NAMALWA (cell line): ENCODE measurements around the gene ABTB2.

Experiments used
- DNase-seq: peaks from one replicate; pipeline ENCODE4 v3.0.0-alpha.2; 2015; ENCODE audit warnings: low spot score

The ABTB2 gene

DNA sequence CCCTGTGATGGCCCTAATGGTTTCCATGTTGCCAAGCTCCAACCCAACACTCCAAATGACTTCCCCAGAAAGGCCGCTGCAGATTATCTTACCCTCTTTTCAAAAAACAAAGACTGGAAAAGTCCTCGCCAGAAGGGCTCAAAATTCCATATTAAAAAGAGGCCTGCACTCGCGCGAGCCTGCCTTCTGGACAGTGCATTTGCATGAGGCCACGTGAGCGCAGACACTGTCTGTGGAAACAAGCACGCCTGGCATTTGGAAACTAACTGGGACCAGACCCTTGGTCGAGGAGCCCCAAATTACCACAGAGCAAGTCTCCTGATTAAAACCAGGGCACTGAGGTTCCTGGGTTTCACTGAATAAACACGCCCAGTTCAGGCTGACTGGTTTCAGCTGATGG lies 42.9 kb downstream of the ABTB2 start:
- DNase-seq, result no peak

DNA sequence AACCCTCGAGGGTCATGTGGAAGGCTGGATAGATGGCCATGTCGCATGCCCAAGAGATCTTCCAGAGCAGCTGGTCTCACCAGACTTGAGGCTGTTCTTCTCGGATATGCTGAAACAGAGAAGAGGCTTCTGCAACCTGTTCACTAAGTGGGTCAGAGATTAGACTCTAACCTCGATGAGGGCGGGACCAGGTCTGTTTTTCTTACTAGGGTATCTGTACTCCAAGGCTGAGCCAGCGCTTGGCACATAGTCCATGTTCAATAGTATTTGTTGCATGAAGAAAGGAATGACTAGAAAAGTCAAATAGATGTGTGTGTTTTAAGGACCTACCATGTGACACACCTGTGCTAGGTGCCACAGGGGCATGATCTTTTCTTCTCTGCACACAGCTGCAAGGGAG lies 43.6 kb downstream of the ABTB2 start:
- DNase-seq, result no peak

DNA sequence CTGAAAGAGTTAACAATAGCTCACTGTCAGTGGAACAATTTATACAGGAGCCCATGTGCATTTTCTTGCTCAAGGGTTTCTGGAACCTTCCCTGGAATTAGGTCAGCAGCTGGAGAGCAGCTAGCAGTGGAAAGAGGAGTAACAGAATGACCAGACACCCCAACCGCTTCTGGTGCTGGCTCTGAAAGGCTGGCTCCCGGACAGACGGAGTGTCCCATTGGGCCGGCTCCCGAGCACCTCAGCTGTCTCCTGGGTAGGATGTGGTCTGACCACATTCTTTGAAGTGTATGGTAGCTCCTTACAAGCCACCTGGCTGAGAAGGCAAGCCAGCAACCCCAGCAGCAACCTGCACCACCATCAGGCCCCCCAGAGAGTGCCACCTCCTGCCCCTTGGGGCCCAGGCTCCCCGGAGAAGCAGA lies 44.7 kb downstream of the ABTB2 start:
- DNase-seq, result no peak

DNA sequence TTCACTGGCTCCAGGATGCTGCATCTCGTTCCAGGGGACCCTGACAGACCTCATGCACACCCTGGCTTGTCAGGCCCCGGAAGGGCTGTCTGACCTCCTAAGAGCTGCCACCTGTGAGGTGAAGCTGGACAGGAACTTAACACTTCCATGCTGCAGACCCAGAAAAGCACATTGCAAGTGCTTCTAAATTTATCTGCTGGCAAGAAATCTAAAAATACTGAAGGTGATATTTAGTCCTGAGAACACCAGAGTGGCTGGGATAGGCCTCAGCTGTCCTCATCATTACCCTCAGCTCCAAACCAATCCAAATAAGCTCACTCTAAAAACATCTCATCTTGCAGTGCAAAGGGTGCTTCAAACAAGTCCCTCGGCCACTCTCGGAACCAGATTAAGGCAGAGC lies 46.7 kb downstream of the ABTB2 start:
- DNase-seq, result no peak

DNA sequence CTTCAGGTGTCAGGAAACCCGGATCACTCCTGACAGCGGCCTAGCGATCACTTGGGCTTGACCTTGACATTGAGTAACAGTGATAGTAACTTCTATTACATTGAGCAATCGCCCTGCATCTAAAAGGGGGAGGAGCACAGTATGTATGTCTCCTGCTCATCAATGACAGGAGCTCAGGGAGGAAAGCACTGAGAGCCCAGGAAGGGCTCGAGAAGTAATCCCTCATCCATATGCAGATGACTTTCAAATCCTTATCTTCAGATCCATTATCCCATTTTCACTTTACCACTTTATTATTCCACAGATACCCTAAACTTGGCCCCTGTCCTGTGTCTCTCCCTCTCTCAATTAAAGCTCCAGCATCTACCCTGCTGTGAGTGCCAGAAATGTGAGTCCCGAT lies 47.8 kb downstream of the ABTB2 start:
- DNase-seq, result no peak

DNA sequence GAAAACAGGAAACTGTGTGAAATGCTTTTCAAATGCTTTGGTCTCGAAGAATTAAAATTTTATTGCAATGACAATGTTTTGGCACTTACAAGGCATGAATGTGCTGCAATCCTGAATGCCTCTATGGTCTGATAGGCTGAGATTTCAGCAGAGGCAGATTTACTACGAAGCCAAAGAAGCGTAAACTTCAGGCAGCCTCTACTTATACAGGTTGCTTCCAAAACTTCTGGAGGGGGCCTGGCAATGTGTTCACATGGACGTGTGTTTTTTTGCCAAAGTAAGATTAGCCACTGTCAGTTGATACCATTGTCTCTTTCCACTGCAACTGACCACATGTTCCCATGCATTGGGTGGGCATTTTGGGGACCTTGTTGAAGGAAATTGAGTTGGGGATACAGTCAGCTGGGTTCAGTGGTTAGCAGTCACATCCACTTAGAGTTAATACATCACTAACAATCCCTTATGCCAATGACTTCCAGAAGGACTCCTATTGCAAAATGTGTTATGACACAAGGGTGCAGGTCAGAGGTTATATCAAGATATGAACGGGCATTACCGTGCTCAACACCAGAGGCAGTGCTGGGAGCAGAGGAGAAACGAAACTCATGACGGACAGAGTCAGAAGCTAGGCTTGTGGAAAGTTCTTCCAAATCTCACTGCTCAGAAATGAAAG lies 48.8 kb downstream of the ABTB2 start:
- no peak for DNase-seq

DNA sequence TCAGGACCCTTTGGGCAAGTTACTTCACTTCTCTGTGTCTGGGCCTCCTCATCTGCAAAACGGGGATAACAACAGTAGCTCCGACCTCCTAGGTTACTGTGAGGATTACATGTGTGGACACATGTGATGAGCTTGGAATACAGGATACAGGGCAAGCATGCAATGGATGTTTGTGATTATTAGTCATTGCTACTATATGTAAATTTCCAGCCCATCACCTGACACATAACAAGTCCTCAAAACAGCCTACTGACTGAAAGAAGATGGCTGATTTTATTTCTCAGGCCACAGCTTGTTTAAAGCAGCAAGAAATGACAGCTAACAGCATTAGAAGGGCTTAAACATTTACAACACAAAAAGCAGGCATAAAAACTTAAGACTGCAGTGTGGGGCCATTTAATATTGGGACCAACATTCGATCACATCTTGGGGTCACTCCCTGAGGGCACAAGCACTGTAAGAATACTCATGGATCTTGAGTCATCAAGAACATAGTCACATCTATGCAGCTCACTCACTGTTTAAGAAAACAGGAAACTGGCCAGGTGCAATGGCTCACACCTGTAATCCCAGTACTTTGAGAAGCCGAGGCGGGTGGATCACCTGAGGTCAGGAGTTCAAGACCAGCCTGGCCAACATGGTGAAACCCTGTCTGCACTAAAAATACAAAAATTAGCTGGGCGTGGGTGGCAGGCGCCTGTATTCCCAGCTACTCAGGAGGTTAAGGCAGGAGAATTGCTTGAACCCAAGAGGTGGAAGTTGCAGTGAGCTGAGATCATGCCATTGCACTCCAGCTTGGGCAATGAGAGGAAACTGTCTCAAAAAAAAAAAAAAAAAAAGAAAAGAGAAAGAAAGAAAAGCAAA lies 49.5 kb downstream of the ABTB2 start:
- no peak for DNase-seq

DNA sequence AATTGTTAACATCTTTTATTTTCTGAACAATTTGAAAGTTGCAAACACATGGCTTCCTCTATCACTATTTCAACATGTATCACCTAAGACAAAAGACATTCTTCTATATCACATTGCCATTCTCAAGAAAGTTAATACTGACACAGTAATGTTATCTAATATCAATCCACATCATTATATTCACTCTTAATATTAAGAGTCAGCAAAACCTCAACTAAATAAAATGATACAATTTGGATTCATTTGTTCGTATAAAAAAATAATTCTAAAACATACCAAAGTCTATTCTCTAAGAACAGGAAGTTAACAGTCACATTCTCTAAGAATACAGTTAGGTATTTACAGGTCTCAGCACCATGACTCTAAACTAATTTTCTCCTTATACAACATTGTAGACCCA lies 52.0 kb downstream of the ABTB2 start:
- DNase-seq, result no peak

DNA sequence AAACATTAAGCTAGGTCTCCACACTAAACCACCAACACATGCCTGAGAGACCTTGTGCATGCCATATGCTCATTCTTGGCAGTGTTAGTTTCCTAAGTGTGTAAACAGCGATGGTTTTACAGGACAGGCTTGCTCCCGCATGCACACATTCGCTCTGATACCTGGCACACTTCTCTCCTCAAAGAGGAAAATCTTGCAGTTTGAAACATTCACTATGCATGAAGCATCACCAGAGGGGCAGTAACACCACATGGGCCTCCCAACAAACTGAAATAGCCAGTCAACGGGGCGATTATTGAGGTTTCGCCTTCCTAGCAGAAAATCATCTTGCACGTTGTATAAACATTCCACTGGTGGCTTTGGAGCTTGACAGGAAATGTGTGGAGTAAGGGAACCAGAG lies 52.6 kb downstream of the ABTB2 start:
- no peak for DNase-seq

DNA sequence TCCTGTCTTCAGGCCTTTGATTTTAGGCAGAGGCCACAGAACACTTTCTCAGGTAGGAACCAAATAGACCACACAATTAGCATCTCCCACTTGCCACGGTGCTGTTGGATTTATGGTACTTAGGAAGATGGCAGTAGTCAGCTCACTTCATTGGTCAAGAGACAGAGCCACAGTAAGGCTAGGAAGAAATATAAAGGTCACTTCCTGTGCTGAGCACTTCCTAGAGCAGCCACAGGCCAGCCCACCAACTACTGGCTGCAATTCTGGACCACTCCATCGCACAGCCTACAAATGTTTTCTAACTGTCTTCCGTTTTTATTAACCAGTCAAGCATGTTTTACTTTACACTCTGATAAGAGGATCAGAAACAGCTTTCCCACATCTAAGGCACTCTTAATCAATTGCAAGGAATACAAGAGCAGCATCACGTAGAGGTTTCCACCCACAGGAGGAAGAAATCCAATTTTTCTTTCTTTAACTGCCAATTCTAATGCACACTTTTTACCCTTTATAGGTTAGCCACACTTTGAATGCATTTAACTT lies 54.7 kb downstream of the ABTB2 start:
- no peak for DNase-seq

DNA sequence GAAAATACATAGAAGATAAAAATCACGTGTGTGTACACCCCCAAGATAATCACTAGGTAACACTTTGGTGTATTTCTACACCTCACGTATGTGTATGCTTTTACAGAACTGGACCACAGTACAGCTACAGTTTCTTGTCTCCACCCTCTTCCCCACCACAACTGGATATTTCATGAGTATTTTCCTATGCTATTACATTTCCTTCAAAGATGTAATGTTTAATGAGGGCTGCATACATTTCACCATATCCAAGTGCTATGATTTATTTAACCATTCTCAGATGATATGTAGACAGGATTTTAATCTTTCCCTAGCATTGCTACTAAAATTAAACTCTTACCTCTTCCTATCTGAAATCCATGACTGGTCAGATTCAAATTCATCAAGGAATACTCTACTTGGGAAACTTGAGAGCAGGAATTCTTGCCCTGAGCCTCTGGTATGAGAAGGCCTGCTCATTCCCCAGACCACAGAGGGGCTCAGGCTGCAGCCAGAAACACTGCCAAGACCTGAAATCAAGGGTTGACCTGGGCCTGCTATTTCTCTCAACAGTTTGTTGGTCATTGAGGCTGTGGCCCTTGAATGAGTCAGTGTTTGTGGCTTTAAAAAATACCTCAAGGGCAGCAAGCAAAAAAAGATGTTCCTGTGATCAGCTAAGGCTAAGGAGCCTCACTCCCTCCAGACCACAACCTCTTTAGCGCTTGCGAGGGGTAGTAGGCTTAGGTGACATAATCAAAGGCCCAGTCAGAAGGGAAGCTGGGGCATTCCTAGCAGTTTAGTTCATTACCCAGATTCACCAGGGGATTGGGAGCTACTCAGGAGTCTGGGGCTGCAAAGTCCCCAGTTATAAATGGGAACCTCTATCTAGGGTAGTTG lies 55.5 kb downstream of the ABTB2 start:
- DNase-seq, result no peak

DNA sequence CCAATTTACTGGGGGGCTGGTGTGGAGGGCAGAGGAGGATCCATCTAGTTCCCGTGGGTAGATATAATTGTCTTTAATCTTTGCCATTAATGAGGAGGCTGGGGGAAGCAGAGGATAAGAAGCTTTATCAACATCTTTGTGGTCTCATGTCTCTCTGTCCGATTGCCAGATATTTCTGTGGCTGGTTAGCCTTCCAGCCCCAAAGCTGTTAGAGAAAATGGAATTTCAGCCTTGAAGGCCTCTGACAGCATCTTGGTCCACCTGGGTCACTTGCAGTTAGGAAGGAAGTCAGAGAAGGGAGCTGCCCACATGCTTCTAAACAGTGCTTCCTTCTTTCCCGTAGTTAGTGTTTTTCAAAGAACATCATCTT lies 56.9 kb downstream of the ABTB2 start:
- no peak for DNase-seq

DNA sequence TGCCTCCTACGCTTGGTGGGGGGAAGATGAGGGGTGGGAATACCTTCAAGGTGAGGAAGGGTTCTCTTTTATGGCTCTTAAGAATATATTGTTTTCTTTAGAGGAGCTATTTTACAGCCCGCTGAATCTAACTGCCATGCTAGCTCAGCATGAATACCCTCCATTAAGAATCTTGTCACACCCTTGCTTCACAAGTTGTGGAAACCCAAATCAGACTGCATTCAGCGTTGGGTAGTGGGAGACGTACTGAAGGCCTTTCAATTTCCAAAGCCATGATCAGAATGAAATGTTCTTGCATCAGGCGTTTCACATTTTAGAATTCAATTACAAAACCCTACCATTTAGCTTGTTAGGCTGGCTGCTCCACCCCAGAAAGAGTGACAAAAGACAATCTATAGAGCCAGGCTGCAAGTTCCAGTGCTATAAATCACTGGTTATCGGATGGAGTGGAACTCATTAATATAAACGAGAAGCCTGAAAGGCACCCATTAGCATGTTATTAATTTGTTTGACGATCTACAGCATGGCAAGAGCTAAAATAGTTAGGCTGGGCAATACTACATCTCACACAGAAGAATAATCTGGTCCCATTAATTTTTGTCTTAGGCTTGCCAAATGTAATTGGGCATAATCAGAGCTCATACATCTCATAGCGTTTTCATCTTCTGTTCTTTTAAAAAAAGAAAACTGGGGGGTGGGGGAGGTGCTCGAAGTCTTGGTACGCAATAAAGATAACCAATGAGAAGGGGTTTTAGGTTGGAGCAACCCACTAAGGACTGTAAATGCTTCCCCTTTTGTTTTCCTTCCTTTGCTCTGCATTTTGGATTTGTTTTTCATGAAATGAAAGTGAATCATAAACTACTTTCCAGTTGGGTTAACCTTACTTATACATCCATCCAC lies 57.5 kb downstream of the ABTB2 start:
- DNase-seq, result no peak

DNA sequence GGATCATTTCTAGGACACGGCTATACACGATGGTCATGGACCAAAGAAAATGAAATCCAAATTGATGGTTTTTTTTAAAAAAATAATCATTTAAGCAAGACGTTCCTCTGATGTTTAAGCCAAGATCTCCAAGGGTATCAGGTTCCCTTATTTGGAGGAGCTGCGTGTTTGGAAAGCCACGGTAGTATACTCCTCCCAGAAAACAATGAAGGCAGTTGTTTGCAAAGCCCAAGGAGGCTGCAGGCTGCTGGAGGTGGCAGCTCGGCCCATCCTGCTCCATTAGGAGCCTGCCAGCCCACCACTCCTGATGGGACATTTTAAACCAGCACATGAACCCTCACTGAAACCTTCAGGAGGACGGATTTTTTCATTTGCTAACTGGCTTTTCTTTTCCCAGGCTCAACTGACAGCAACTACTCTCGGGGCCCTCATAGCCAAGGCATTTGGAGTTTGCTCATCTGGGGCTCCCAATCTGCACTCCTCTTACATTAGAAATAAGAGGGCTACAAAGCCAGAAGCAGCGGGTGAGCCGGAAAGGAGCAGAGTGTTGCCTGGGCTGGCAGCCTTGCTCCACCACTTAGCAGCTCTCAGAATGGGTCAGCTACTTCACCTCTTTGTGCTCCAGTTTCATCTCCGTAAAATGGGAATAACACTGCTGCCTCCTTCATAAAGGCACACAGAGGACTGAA lies 58.4 kb downstream of the ABTB2 start:
- no peak for DNase-seq

DNA sequence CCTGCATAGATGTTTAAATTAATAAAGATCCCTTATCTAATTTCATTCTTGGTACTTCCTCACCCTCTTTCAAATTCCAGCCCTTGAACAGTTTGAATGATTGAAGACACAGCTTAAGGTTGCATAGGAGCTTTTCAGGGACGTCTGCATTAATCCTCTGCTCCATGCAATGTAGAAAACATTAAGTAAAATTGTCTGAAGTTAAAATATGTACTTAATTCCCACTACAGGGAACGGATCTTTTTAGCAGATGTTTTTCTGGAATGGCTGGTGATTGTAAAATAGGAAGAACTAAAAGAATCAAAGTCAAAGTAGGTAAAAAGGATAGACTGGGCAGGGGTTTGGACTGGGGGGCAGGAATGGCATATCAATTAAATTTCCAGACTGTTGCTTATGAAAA lies 58.9 kb downstream of the ABTB2 start:
- no peak for DNase-seq

DNA sequence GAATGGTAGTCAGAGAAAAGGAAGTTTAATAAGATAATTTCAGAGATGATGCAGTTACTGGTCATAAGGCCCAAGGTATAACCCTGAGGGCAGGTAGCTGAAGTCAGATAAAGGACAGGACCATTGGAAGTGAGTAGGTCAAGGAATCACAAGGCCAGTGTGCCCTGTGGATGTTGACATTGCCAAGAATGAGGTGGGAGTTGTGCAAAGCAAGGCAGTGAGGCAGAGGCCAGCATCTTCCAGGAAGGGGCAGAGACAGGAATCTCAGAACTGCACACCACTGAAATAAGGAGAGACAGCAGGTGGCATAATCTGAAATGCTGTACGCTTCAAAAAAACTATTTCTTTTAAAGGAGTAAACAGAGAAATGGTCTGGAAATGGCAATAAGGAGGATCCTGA lies 61.4 kb downstream of the ABTB2 start:
- no peak for DNase-seq

DNA sequence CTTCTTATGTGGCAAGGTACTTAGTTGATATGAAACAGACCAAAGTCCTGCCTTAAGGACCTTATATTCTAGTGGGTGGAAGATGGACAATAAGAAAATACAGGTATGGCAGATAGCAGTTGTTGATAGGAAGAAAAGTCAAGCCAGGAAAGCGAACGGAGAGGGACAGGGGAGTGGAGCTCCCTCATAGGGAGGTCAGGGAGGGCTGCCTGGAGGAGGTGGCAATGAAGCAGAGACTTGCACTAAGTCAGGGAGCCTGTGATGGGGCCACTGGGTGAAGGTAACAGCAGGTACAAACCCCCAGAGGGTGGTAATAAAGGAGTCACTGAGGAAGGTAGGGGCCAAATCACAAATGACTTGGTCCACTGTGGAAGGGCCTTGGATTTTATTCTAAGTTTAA lies 65.3 kb downstream of the ABTB2 start:
- no peak for DNase-seq

DNA sequence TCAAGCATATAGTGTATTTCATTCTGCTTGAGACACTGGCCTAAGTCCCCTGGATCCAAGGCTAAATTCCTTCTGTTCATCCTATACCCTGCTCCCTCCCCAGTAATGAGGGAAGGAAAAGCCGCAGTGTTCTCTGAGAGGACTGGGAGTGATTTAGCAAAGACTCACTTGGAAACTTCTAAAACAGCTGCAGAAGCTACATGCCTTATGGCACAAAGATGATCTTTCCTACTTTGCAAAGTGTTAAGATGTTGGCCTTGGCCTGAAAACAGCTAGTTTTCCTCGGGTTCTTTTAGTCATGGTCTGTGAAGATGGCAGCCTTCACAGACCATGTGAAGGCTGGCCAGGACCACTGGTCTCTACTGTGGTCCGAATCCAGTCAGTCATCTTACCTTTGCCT lies 65.7 kb downstream of the ABTB2 start:
- no peak for DNase-seq

DNA sequence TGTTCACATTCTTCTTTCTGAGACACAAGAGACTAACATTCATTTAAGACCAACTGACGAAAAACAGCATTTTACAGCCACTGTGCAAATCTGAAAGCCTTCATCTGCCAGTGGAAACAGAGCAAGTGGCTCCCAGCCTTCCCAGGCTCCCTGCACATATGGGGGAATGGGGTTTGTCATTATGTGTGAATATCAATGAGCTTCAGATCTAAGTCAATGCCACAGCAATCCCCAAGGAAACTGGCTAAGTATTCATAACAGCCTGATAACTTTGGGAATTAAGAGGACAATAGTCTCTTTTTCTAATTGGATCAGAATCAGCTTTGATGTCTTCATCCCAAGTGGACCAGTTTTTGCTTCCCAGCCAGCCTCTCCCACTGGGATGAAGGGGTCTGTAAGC lies 66.9 kb downstream of the ABTB2 start:
- no peak for DNase-seq

DNA sequence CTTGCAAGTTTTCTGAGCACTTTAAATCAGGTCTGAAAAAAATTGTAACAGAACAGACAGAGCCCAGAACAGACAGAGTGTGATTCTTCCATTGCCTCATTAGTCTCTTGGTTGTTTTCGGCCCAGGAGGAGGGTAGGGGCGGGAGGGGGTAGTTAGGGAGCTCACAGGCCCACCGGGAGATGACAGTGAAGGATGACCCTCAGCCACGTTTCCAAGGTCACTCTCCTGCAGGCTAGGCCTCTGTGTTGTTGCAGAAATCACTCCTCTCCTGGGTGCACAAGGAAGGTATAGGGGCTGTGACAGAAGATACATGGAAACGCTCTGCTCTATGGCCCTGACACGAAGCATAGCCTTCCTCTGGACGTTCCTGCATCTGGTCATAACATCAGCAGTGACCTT lies 69.3 kb downstream of the ABTB2 start:
- DNase-seq, result no peak
